Muscle of back (tissue), 11 donors: ENCODE results near the gene EXOC4. TPM values are rescaled to one million over a fixed set of nuclear protein-coding genes. Genes with fewer than 3 reads are reported as not detected.
"Not testable (repeated sequence)": the region's sequence is repeated elsewhere in the genome, so short reads cannot be mapped to it uniquely, and the experiment has no call there.

Experiments
- DNase-seq, 3 donors: peaks; one replicate each; pipeline versions ENCODE4 v3.0.0 to v3.0.0-alpha.2; 2013
- polyA plus RNA-seq, 10 donors: library from polyadenylated mRNA; unstranded; fragments of 120-200 nt; gene quantifications; one replicate each; pipeline ENCODE4 v1.2.1, GENCODE V29; 2013; ENCODE audit not compliant: insufficient read length in 10 of 10

Gene EXOC4
- polyA plus RNA-seq, 10 donors = 42.2 to 74.5 (median 57.6) TPM

DNA sequence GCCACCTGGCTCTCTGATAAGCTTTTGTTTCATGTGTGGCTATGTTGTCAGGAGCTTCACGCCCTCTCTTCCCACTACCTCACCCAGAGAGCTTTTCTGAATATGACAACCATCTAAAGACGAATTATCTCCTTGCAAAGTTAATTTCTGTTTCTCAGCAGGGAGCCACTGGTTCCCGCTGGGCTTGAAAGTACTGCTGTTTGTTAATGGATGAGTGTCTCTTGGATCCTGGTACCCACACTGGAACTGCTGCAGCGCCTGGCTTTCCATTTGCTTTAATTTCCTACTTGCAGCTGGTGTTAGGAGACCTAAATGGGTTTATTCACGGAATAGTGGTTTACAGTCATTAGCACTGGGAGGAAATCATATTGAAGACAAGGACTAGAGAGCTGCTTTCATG, 606.4 kb downstream of the EXOC4 start:
- DNase-seq = no peak

DNA sequence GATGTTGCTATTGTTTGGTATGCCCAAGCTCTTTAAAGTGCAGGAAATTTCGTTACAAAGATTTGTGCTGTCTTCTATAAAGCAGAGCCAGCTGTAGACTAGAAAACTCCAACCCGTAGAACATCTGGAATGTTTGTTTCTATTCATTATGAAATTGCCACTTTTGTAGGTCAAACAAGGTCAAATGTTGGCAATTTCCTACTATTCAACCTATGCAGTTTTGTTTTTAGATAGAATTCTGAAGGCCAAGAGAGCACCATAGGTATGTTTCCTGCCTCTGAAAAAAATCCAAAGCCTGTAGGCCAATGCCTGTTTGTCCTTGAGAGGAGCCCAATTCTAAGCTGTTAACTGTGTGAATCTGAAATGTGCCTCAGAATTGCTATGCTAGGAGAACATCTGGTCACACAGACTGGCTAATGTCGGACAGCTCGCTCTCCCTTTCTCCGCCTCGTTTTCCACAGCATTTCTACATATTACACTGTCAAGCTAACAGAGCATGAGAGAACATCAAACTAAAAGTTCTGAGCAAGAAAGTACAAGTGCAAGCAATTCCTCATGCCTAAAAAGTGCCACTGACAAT, 607.1 kb downstream of the EXOC4 start:
- peak in 2 of 3 donors; percentile 3 to 19 for DNase-seq

- peak in 1 of 3 donors; percentile 2 for DNase-seq
These were observed 607.9 kb downstream of the EXOC4 start for GRCh38 chr7:133860628-133861335.

DNA sequence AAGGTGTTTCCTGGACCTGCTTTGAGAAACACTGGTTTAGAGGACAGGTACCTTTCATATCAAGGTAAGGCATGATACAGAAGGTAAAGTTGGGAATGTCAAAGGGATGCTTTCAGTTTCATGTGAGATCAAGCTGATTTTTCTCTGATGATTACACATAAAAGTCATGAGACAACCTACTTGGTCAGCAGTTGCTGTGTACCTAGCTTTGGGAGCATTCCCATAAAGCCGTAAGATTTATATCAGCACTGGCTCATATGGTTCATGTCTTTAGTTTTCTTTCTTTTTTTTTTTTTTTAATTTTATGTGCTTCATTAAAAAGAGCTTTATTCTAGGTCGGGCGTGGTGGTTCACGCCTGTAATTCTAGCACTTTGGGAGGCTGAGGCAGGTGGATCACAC, 609.0 kb downstream of the EXOC4 start:
- no peak for DNase-seq

- no peak for DNase-seq
These were observed 610.6 kb downstream of the EXOC4 start for GRCh38 chr7:133863362-133864061.

- no peak for DNase-seq
These were observed 616.7 kb downstream of the EXOC4 start for GRCh38 chr7:133869556-133869955.

- no peak for DNase-seq
These were observed 618.9 kb downstream of the EXOC4 start for GRCh38 chr7:133871757-133872156.

DNA sequence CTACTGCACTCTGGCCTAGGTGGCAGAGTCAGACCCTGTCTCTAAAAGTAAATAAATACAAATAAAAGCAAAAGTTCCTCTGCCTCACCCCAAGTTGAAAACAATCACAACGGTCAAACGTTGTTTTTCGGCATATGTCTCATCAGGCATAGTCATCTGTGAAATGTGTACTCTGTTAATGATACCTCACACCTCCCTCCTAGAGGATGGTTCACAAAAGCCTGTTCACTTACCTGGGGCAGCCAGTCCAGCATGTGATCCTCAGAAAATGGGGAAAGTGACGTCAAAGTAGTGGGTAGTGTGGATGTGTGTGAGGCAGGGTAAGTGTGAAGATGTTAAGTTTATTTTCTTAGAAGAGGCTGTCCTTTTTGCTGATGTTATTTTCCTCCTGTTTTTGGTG, 620.3 kb downstream of the EXOC4 start:
- DNase-seq = no peak

DNA sequence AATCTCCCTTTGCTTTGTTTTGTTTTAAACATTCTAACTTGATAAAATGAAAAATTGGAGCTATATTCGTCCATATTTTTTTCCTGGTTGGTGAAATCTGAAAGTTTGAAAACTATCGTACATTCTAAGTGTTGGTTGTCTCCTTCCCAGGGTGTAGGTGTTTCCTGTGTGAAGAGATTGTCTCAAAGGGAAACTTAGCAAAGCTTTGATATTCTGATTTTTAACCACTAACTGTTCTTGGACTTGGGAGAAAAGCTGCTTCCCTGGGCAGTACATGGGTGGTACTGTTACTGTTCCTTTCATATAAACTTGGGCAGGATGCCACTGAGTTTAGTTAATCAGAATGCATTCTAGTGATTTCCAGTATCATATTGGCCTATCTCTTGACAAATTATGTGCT, 620.8 kb downstream of the EXOC4 start:
- DNase-seq = no peak

DNA sequence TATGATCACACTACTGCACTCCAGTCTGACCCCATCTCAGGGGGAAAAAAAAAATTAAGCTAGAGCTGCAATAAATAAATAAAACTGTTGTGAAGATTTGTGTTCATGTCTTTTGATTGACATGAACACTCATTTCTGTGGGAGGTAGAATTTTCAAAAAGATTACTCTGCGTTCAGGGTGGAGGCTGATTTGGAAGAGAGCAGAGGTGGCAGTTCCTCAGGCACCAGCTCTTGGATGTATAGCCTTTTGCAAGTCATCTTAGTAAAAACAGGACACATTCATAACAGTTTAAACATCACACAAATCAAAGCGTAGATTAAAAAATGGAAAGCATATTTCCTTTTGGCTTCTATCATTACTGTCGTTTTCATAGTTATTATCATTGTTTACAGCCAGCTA, 630.7 kb downstream of the EXOC4 start:
- no peak for DNase-seq

GRCh38 chr7:133885213-133885612, 632.3 kb downstream of the EXOC4 start:
- no peak for DNase-seq

DNA sequence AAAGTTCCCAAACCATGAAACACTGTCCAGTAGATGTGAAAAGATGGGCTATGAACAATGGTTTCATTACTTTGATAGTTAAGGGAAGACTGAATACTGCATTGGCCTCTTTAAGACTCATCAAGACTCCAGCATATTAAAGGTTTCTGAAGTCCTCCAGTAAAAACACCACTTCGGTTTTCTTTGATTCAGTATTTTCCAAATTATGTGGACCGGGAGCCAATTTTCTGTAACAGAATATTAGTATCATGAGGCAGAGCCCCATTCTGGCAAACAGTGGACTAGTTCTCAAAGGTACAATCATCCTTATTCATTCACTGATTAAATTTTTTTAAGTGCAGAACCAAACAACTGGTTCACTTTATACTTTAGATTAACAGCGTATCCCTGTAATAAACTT, 633.2 kb downstream of the EXOC4 start:
- DNase-seq = peak in 1 of 3 donors; percentile 17

DNA sequence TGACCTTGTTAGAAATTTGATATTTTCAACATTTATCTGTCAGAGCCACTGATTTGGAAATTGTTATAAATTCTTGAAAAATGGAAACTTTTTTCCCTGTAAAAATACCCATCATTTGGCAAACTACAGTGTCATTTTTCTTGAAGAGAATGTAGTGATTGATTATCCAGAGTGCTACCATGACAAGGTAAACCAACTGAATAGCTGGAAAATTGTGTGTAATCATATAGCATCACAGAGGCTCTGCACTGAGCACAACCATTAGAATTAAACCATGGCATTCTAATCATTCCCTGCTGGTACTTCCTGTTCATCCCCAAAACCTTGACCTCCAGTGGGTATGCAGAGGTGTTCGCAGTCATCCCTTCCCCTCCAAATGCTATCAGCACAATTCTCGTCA, 633.9 kb downstream of the EXOC4 start:
- DNase-seq = no peak

- no peak for DNase-seq
These were observed 634.6 kb downstream of the EXOC4 start for GRCh38 chr7:133887459-133887858.

DNA sequence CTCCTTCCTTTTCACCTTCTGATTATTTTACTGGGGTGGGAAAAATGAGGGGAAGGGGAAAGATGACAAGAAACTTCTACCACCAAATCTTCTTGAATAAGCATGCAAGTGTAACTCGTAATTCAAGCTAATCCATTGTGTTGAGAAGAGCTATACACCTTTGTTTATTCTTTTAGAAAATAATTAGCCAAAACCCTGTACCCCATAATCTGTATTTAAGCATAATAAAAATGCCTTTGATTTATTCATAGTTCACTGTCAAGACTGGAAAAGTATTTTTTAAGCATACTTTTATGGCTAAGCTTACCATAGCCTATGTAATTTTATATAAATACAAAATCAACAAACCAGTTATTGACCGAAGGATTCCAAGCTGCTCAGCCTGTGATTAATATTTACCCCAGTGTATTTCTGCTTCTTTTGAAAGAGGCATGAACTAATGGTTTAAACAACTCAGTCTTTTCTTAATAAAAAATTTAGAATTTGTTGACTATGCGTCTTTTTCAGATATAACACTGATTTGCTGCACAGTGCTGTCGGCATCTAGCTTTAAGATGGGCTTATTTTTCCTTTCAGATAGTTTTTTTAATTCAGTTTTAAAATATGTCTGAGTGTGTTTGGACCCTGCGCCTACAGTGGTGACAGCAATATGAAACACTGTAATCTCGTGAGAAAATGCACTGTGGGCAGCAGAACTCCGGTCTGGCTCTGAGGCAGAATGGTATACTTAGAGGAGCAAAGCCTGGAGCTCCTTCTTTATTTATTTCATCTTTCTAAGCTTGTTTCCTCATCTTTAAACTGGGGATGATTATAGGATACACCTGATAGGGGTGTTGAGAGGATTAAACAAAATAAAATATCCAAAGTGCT, 635.4 kb downstream of the EXOC4 start:
- no peak for DNase-seq

GRCh38 chr7:133904776-133905175, 651.9 kb downstream of the EXOC4 start:
- no peak for DNase-seq

DNA sequence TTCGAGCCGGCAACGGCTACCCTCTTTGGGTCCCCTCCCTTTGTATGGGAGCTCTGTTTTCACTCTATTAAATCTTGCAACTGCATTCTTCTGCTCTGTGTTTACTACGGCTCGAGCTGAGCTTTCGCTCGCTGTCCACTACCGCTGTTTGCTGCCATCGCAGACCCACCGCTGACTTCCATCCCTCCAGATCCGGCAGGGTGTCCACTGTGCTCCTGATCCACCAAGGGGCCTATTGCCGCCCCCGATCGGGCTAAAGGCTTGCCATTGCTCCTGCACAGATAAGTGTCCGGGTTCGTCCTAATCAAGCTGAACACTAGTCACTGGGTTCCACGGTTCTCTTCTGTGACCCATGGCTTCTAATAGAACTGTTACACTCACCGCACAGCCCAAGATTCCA, 653.7 kb downstream of the EXOC4 start:
- not testable (repeated sequence) for DNase-seq

DNA sequence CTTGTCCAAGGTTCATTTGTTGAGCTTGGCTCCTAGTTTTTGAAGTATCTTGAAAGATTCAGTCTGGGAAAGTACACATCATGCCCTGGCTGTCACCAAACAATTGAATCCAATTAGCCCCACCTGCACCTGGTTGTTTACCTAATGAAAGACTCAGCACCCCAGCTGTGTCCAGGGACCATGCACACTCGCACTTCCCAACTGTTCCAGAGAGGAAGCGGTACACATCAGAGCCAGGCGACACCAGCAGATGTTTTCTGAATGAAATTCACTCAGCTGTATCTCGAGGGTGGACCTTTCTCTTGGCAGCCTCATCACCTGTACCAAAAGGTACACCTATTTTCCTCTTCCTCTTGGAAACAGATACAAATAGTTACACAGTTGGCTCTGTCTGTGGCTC, 657.9 kb downstream of the EXOC4 start:
- no peak for DNase-seq

GRCh38 chr7:133911724-133912123, 658.8 kb downstream of the EXOC4 start:
- no peak for DNase-seq

DNA sequence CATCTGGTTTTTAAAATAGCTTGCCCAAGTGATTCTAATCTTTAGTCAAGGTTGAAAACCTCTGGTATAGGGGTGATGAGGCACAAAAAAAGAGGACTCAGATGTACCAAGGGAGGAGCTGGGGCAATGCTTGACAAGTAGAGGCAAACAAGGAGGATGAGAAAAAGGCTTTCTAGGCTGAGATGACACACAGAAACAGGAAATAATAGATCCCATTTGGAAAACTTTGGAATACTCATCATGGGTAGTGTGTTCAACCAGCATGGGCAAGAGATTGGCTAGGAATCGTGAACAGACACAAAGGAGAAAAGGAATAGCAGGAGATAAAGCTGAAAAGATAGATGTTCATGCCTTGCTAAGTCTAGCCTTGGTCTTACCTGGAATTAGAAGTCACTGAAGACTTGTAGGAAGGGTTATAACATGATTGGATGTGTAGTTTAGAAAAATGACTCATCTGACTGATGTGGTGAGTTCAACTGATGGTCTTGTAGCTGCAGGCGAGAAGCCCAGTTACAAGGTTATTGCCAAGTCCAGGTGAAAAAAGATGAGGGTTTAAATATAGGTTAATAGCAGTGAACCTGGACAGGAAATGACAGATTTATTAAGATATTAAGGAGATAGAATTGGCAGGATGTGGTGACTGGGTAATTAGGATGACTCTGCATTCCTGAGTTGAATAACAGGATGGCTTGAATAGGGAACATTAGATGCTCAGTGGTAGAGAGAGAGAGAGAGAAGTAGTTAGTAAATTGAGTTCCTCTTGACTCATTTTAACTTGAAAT, 660.2 kb downstream of the EXOC4 start:
- peak in 1 of 3 donors; percentile 13 for DNase-seq

DNA sequence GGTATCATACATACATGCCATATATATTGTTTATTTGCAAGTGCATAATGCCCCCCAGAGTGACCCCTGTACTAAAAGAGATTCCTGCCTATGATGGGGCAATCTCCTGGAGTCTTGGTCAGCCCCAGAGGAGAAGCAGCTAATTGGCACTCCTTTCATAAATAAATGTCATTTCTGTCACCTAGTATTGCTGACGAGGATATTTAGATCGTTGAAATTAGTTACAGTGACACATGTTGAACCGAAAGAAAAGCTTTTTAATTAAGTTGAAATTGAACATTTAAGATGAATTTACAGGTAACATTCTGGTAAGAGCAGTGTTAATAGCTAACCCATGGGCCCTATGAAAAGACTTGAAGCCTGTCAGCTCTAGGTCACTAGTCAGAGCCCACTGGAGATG, 663.7 kb downstream of the EXOC4 start:
- DNase-seq = no peak
